OCI-LY7 (cell line): ENCODE results near the gene TACR2.

ENCODE experiments used
- EZH2phosphoT487 ChIP-seq: fragments of 200-600 bp; sonication (generic); IDR thresholded peaks from 2 replicates; pipeline ENCODE4 v1.6.1; 2018; ENCODE audit warnings: low read depth, borderline replicate concordance, mild to moderate bottlenecking, mixed run types, antibody characterized with exemption, low read length, moderate library complexity, mixed read lengths
- TF ChIP-seq, protein P1 (sequence below): fragments of 200-600 bp; sonication (generic); conservative IDR thresholded peaks from 2 replicates; pipeline ENCODE4 v1.5.1; 2014; ENCODE audit warnings: mild to moderate bottlenecking, antibody characterized with exemption, low read length, moderate library complexity, mixed read lengths

DNA sequence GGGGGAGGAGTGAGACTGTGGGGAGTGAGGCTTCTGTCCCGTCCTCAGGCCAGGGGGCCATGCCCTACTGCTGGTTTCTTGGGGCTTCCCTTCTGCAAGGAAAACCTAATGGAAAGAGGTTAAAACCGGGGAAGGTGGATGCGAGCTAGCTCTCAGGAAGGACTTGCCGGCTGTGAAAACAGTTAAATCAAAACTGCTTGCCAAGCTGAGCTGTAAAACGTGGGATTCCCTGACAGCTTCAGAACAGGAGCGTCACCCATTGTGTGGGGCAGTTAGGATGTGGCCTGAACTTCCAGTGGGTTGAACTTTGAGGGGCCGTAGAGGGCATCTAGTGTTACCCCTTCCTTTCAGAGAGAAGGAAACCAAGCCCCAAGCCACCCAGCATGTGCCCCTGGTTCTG lies 47.7 kb upstream of the TACR2 start:
- TF ChIP-seq, protein P1, sequence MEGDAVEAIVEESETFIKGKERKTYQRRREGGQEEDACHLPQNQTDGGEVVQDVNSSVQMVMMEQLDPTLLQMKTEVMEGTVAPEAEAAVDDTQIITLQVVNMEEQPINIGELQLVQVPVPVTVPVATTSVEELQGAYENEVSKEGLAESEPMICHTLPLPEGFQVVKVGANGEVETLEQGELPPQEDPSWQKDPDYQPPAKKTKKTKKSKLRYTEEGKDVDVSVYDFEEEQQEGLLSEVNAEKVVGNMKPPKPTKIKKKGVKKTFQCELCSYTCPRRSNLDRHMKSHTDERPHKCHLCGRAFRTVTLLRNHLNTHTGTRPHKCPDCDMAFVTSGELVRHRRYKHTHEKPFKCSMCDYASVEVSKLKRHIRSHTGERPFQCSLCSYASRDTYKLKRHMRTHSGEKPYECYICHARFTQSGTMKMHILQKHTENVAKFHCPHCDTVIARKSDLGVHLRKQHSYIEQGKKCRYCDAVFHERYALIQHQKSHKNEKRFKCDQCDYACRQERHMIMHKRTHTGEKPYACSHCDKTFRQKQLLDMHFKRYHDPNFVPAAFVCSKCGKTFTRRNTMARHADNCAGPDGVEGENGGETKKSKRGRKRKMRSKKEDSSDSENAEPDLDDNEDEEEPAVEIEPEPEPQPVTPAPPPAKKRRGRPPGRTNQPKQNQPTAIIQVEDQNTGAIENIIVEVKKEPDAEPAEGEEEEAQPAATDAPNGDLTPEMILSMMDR, result no peak
- no peak for TF ChIP-seq EZH2phosphoT487
